Neural cell (in vitro differentiated cells): ENCODE results near the gene SELENOH.

Experiments used
- CTCF ChIP-seq: fragments of 450-650 bp; IDR thresholded peaks from 2 replicates; pipeline ENCODE4 v1.5.1; 2014; ENCODE audit warnings: antibody characterized with exemption, mild to moderate bottlenecking, moderate library complexity; ENCODE audit not compliant: poor library complexity, severe bottlenecking
- EP300 ChIP-seq: fragments of 450-650 bp; conservative IDR thresholded peaks from 2 replicates; pipeline ENCODE4 v1.6.1; 2014; ENCODE audit warnings: antibody characterized with exemption, mild to moderate bottlenecking, moderate library complexity; ENCODE audit not compliant: poor library complexity, severe bottlenecking
- EZH2 ChIP-seq: fragments of 200-600, 300-800 bp; shearing (Covaris generic), sonication (generic); IDR thresholded peaks from 2 replicates; pipeline ENCODE4 v1.6.1; 2014; ENCODE audit warnings: antibody characterized with exemption, low read length, borderline replicate concordance, mild to moderate bottlenecking; ENCODE audit not compliant: insufficient read depth, poor library complexity, severe bottlenecking

GRCh38 chr11:57744357-57744756, 3.1 kb downstream of the SELENOH start:
- TF ChIP-seq CTCF (no peak), EZH2 (no peak), EP300 (no peak)
